Measurements from ENCODE around the gene PTGES3L. TPM values are rescaled to one million over a fixed set of nuclear protein-coding genes. Genes with fewer than 3 reads are reported as not detected.

PTGES3L gene
- under 0.01 TPM in 1 of 2 replicates, not detected in the other for total RNA-seq

DNA sequence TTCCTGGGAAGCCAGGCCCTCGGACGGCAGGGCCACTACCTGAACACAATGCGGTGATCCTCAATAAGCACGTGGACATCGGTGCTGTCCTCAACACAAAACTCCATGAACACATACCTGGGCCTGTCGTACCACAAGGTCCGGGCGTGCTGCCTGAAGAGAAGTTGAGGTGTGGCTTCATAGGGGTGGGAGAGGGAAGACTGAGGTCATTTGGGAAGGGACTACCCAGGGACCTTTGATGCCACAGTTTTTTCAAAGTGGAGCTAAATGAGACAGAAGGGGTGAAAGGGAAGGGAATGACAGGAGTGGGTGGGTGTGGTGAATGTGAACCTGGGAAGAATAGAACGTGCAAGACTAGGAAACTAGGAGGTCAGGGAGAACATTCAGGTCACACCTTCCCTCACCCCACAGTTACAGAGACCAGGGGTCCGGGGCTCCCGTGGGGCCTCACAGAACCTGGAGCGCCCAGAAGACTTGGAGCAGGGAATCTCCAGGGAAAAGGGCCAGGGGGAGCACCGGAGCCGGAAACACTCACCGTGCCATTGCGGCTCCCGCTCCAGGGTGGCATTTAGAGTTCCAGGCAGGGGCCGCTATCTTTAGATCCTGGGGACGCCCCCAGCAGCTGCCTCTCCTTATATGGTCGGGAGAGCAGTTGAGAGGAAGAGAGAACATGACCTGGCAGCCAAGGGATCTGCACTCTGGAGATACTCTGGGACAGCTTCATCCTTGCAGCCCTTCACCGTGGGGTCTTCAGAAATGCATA, at the start of gene PTGES3L:
Gene PTGES3L (minus strand): TSS at position 570 of the 763 bp plus-strand sequence. CDS start 27 bp downstream, at position 543.

DNA sequence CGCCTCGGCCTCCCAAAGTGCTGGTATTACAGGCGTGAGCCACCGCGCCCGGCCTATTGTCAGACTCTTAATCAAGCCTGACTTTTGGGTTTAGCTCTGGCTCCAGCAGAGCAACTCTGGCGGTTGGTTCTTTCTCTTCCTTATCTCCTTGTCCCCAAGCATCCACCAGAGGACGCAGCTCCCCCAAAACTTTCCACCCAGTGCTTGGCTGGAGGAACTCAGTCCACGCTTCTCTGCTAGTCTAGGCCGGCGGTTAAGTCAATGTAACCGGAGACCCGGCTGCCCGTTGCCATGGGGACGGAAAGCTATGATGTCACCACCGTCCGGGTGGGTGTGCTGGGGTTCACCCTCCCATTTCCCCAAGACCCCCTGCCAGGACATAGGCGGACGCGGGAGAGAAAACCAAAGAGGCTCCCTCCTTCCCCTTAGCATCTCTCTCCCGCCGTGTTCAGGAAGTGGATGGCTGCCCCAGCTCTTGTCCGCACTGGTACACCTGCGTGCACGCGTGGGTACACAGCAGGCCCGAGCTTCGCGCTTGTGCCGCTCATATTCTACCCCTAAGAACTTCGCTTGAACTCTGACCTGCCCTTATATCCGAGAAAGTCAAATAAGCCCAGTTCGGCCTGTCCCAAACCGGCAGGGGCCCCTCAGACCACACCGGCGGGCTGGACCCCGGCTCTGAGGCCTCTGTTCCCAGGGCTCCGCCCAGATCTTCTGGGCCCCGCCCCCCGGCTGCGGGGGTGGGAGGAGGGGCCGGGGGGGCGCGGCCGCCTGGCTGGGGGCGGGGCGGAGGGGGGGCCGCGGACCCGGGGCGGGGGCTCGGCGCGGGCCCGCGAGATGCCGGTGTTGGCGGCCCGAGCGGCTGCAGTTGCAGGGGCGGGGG, 44.8 kb upstream of the PTGES3L start, which contains the start of gene RND2:
Gene RND2 (plus strand): TSS at position 825 of the 883 bp plus-strand sequence. CDS start 117 bp downstream, outside the sequence.

DNA sequence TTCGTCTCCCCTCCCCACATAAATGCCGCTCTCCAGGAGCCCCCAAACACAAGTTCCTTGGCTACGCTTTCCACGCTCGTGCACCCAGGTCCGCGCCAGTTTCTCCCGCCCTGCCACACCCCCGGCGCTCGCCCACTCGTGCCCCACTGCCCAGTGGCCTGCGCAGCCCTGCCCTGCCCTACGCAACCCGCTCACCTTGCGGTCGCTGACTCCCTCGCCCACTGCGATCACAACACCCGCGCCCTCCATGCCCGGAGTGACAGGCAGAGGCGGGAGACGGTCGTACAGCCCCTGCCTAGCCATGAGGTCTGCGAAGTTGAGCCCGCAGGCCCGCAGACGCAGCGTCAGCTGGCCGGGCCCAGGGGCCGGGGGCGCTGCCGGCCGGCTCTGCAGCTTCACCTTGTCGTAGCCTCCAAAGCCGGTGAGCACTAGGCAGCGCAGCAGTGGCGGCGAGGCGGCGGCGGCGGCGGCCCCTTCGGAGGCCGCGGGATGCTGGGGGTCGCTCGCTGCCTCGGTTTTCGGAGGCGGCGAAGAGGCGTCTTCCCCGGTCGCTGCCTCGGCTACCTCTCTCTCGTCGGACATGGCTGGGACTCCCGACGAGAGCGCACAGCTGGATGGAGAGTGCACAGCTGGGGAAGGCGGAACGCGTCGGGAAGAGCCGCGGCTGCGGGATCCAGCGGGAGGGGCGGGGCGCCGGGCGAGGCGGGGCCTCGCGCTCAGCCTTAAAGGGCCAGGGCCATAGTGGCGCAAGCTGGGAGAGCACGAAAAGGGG, 42.0 kb upstream of the PTGES3L start, which contains the start of gene VAT1:
Gene VAT1 (minus strand): TSS at position 645 of the 772 bp plus-strand sequence. CDS start 63 bp downstream, at position 582.

GRCh38 chr17:43006639-43007551, 27.0 kb upstream of the PTGES3L start, which contains the start of gene IFI35:
TSS of gene IFI35 (plus strand) at chr17:43006784. CDS start at chr17:43006948, 164 bp downstream.

GRCh38 chr17:42997984-42998938, 18.4 kb upstream of the PTGES3L start, which contains the start of gene RPL27:
TSS of gene RPL27 (plus strand) at chr17:42998419. CDS start at chr17:42998751, 332 bp downstream.

DNA sequence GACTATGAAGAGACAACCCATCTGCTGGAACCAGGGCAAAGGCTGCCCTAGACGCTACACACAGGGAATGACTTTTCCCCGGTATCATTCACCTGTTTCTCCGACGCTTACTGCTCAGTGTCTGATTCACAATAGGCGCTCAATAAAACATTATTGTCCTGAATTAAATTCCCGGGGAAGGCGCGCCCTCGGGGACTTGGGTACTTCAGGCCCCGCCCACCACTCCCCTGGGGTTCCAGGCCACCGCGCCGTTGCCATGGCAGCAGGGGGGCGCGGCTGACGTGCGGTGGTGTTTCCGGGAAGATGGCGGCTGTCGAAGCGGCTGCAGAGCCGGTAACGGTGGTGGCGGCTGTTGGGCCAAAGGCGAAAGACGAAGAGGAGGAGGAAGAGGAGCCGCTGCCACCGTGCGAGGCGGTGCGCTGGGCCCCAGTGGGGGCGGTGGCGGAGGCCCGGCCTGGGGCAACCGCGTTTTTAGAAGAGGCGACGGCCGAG, 440 bp upstream of the PTGES3L start, which contains the start of gene RUNDC1:
Gene RUNDC1 (plus strand): TSS at position 292 of the 492 bp plus-strand sequence. CDS start 12 bp downstream, at position 304.

GRCh38 chr17:42964161-42964932, 15.5 kb downstream of the PTGES3L start, which contains the start of gene AARSD1:
TSS of gene AARSD1 (minus strand) at chr17:42964454. CDS start at chr17:42964440, 14 bp downstream.

Other genes with a start within 250 kb of the PTGES3L start
- gene EZH1, start 235.0 kb downstream of the PTGES3L start, total RNA-seq, result 13.0 and 17.4 TPM in 2 replicates
- not detected in 2 replicates for gene RAMP2, start 218.9 kb downstream of the PTGES3L start, total RNA-seq
- gene VPS25, start 206.6 kb downstream of the PTGES3L start, total RNA-seq, result 52.1 and 66.3 TPM in 2 replicates
- under 0.01 and 0.57 TPM in 2 replicates for gene WNK4, start 199.5 kb downstream of the PTGES3L start, total RNA-seq
- gene COA3, start 181.4 kb downstream of the PTGES3L start, total RNA-seq, result 32.1 and 41.7 TPM in 2 replicates
- not detected in 2 replicates for gene CNTD1, start 181.2 kb downstream of the PTGES3L start, total RNA-seq
- 118 and 125 TPM in 2 replicates for gene BECN1, start 155.8 kb downstream of the PTGES3L start, total RNA-seq
- gene PSME3, start 146.7 kb downstream of the PTGES3L start, total RNA-seq, result 86.5 and 115 TPM in 2 replicates
- gene AOC2, start 135.5 kb downstream of the PTGES3L start, total RNA-seq, result 0.68 and 2.7 TPM in 2 replicates
- under 0.01 and 0.57 TPM in 2 replicates for gene AOC3, start 128.9 kb downstream of the PTGES3L start, total RNA-seq
- gene G6PC1, start 79.3 kb downstream of the PTGES3L start, total RNA-seq, result not detected in 2 replicates
- gene AARSD1, start 15.6 kb downstream of the PTGES3L start, total RNA-seq, result 17.4 and 19.9 TPM in 2 replicates
- 11.6 and 15.3 TPM in 2 replicates for gene RUNDC1, start 485 bp upstream of the PTGES3L start, total RNA-seq
- 811 and 1,441 TPM in 2 replicates for gene RPL27, start 18.3 kb upstream of the PTGES3L start, total RNA-seq
- 1.4 and 3.4 TPM in 2 replicates for gene IFI35, start 26.7 kb upstream of the PTGES3L start, total RNA-seq
- 82.0 and 132 TPM in 2 replicates for gene VAT1, start 42.3 kb upstream of the PTGES3L start, total RNA-seq
- gene RND2, start 45.2 kb upstream of the PTGES3L start, total RNA-seq, result under 0.01 and 0.07 TPM in 2 replicates
- gene BRCA1, start 145.3 kb upstream of the PTGES3L start, total RNA-seq, result 3.2 and 5.1 TPM in 2 replicates
- gene NBR1, start 191.1 kb upstream of the PTGES3L start, total RNA-seq, result 104 and 107 TPM in 2 replicates
- 0.34 and 0.50 TPM in 2 replicates for gene TMEM106A, start 231.8 kb upstream of the PTGES3L start, total RNA-seq
- gene CCDC200, start 248.5 kb upstream of the PTGES3L start, total RNA-seq, result not detected in 2 replicates